Karpas-422 (cell line): ENCODE data around the gene EXTL1. TPM values are rescaled to one million over a fixed set of nuclear protein-coding genes. Genes with fewer than 3 reads are reported as not detected.

Source experiments
- DNase-seq: peaks from one replicate; pipeline ENCODE4 v3.0.0-alpha.2; 2015
- H2AFZ ChIP-seq: fragments of 200-600 bp; sonication (generic); 2 replicates; pipeline ENCODE4 v1.6.1; 2014; ENCODE audit warnings: antibody characterized with exemption, low read length, mixed read lengths
- H3K27ac ChIP-seq: fragments of 200-600 bp; sonication (generic); 2 replicates; pipeline ENCODE4 v1.5.1; 2014; ENCODE audit warnings: mild to moderate bottlenecking, low read length, moderate library complexity
- H3K27me3 ChIP-seq: fragments of 200-600 bp; sonication (generic); 2 replicates; pipeline ENCODE4 v1.6.1; 2014; ENCODE audit warnings: low read length, mixed read lengths
- H3K36me3 ChIP-seq: fragments of 200-600 bp; sonication (generic); 2 replicates; pipeline ENCODE4 v1.6.1; 2014; ENCODE audit warnings: low read length, mixed read lengths; ENCODE audit not compliant: insufficient read depth
- H3K4me1 ChIP-seq: fragments of 200-600 bp; sonication (generic); 2 replicates; pipeline ENCODE4 v1.6.1; 2014; ENCODE audit warnings: mild to moderate bottlenecking, low read length, mixed read lengths
- H3K4me2 ChIP-seq: fragments of 200-600 bp; sonication (generic); 2 replicates; pipeline ENCODE4 v1.6.1; 2014; ENCODE audit warnings: low read length, low read depth, mild to moderate bottlenecking; ENCODE audit not compliant: poor library complexity, severe bottlenecking
- H3K4me3 ChIP-seq: fragments of 200-600 bp; sonication (generic); 2 replicates; pipeline ENCODE4 v1.5.1; 2014; ENCODE audit warnings: mild to moderate bottlenecking, antibody characterized with exemption, low read length, mixed read lengths
- H3K79me2 ChIP-seq: fragments of 200-600 bp; sonication (generic); 2 replicates; pipeline ENCODE4 v1.6.1; 2014; ENCODE audit warnings: mild to moderate bottlenecking, low read length, mixed read lengths
- H3K9ac ChIP-seq: fragments of 200-600 bp; sonication (generic); 2 replicates; pipeline ENCODE4 v1.6.0; 2014; ENCODE audit warnings: low read length
- H3K9me2 ChIP-seq: fragments of 200-600 bp; sonication (generic), shearing (Covaris generic); replicated peaks from 2 replicates; pipeline ENCODE4 v1.6.0; 2014; ENCODE audit warnings: mild to moderate bottlenecking, low read length, moderate library complexity; ENCODE audit not compliant: insufficient read depth
- H3K9me3 ChIP-seq: fragments of 300-700, 200-600 bp; sonication (generic); 2 replicates; pipeline ENCODE4 v1.6.1; 2014; ENCODE audit warnings: low read length, mixed read lengths
- H4K20me1 ChIP-seq: fragments of 200-600 bp; sonication (generic); 2 replicates; pipeline ENCODE4 v1.6.1; 2014; ENCODE audit warnings: mild to moderate bottlenecking, antibody characterized with exemption, low read length, low read depth; ENCODE audit not compliant: insufficient read depth
- total RNA-seq: library from RNA; depleted of rRNA; stranded (reverse); fragments of >200 nt; shearing (Covaris generic); gene quantifications from 2 replicates; pipeline ENCODE4 v1.2.3, GENCODE V29; 2014; ENCODE audit warnings: low replicate concordance

The EXTL1 gene
- total RNA-seq, 1 experiment from 2014 or later = not detected

- H3K9me2 ChIP-seq = no peaks in the 10 kb centered on the region
- no peak overlapping the region for H3K9ac ChIP-seq
- no peaks in the 10 kb centered on the region for H3K36me3 ChIP-seq
- no peak for DNase-seq
- H2AFZ ChIP-seq = no peak overlapping the region
- no peak overlapping the region for H3K27ac ChIP-seq
- 0 out of 2 replicates have a peak, but pooled peaks cover 3% of the 10 kb centered on the region for H4K20me1 ChIP-seq
- H3K9me3 ChIP-seq = no peaks in the 10 kb centered on the region
- H3K4me3 ChIP-seq = no peak overlapping the region
- no peak overlapping the region for H3K4me2 ChIP-seq
- H3K4me1 ChIP-seq = peaks cover 15% of the 10 kb centered on the region
- H3K79me2 ChIP-seq = no peaks in the 10 kb centered on the region
- no peaks in the 10 kb centered on the region for H3K27me3 ChIP-seq
Measured at GRCh38 chr1:25993197-25993951, 28.2 kb upstream of the EXTL1 start.

- no peaks in the 10 kb centered on the region for H3K9me2 ChIP-seq
- no peaks in the 10 kb centered on the region for H3K36me3 ChIP-seq
- no peak overlapping the region for H3K4me2 ChIP-seq
- no peaks in the 10 kb centered on the region for H3K9me3 ChIP-seq
- H3K4me3 ChIP-seq = no peak overlapping the region
- 0 out of 2 replicates have a peak, but pooled peaks cover 3% of the 10 kb centered on the region for H4K20me1 ChIP-seq
- H3K79me2 ChIP-seq = no peaks in the 10 kb centered on the region
- DNase-seq = no peak
- H2AFZ ChIP-seq = no peak overlapping the region
- H3K4me1 ChIP-seq = peaks cover 20% of the 10 kb centered on the region
- no peaks in the 10 kb centered on the region for H3K27me3 ChIP-seq
- no peak overlapping the region for H3K9ac ChIP-seq
- H3K27ac ChIP-seq = no peak overlapping the region
Measured at GRCh38 chr1:25994402-25995150, 27.0 kb upstream of the EXTL1 start.

DNA sequence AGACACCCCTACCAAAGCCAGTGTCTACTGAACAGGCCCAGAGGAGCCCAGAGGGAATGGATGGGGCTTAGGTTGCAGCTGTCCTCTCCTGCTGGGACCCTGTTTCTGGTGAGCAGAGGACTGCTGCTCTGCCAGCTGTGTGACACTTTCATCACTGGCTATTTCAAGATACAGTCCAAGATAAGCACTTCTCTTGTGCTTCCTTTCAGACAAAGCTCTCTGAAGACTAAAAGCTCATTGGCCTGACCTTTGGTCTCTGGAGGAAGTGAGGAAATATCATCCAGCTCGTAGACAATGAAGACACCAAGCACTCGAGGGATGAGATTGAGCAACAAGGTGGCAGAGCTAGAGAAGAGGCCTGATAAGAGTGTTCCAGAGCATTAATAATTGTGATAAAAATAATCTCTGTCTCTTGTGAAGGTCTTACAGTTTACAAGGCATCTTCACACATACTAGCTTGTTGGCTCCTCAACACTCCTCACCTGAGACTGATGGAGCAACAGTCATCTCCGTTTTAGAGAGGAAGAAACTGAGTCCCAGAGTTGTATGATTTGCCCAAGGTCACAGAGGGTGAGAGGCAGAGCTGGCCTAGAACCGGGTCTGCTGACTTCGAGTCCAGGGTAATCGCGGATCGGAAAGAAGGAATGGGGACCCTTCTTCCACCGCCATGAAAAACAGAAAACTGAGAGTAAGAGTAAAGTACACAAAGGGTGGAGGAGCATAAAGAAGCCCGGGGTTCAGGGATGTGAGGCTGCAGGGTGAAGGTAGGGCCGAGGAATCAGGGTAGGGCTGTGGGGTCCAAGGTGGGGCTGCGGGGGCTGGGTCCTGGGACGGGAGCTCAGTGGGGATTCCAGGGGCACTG lies 24.4 kb upstream of the EXTL1 start:
- Histone ChIP-seq H3K4me1 (peaks cover 20% of the 10 kb centered on the region), H3K79me2 (no peaks in the 10 kb centered on the region), H3K4me2 (peak overlapping the region; percentile 85), H3K27ac (peak overlapping the region; percentile 35), H3K36me3 (no peaks in the 10 kb centered on the region), H3K9me2 (no peaks in the 10 kb centered on the region), H4K20me1 (0 out of 2 replicates have a peak, but pooled peaks cover 3% of the 10 kb centered on the region), H3K4me3 (peak overlapping the region; percentile 78), H3K9ac (peak overlapping the region; percentile 75), H3K27me3 (no peaks in the 10 kb centered on the region), H2AFZ (peak overlapping the region; percentile 93), H3K9me3 (no peaks in the 10 kb centered on the region)
- peak; percentile 76 for DNase-seq

GRCh38 chr1:25997828-25998761 lies 23.5 kb upstream of the EXTL1 start, which contains the start of gene PAFAH2:
TSS of gene PAFAH2 (minus strand) at chr1:25998063. CDS start at chr1:25990816, 7,247 bp downstream.
- Histone ChIP-seq H3K27me3 (no peaks in the 10 kb centered on the region), H3K79me2 (no peaks in the 10 kb centered on the region), H2AFZ (peak within 1 kb of the TSS; percentile 99), H3K4me1 (peaks cover 20% of the 10 kb centered on the region), H3K4me3 (peak within 1 kb of the TSS; percentile 78), H4K20me1 (no peaks in the 10 kb centered on the region), H3K4me2 (peak within 1 kb of the TSS; percentile 85), H3K9me2 (no peaks in the 10 kb centered on the region), H3K36me3 (no peaks in the 10 kb centered on the region), H3K27ac (peak within 1 kb of the TSS; percentile 35), H3K9ac (peak within 1 kb of the TSS; percentile 75), H3K9me3 (no peaks in the 10 kb centered on the region)
- DNase-seq = peak; percentile 99

- no peak overlapping the region for H3K27ac ChIP-seq
- H3K4me2 ChIP-seq = no peak overlapping the region
- H3K9me2 ChIP-seq = no peaks in the 10 kb centered on the region
- H3K27me3 ChIP-seq = no peaks in the 10 kb centered on the region
- no peaks in the 10 kb centered on the region for H3K9me3 ChIP-seq
- H3K4me1 ChIP-seq = peaks cover 20% of the 10 kb centered on the region
- H4K20me1 ChIP-seq = no peaks in the 10 kb centered on the region
- no peak overlapping the region for H3K9ac ChIP-seq
- peak overlapping the region; percentile 99 for H2AFZ ChIP-seq
- H3K36me3 ChIP-seq = no peaks in the 10 kb centered on the region
- H3K4me3 ChIP-seq = no peak overlapping the region
- no peaks in the 10 kb centered on the region for H3K79me2 ChIP-seq
- DNase-seq = no peak
Measured at GRCh38 chr1:25999041-25999800, 22.4 kb upstream of the EXTL1 start.

- Histone ChIP-seq H3K9me3 (no peaks in the 10 kb centered on the region), H2AFZ (no peak overlapping the region)
Measured at GRCh38 chr1:26003262-26003661, 18.3 kb upstream of the EXTL1 start.

GRCh38 chr1:26003756-26004155 lies 17.8 kb upstream of the EXTL1 start:
- Histone ChIP-seq H3K79me2 (no peaks in the 10 kb centered on the region), H3K9ac (no peak overlapping the region), H3K36me3 (no peaks in the 10 kb centered on the region), H2AFZ (no peak overlapping the region), H3K4me3 (no peak overlapping the region), H3K27me3 (no peaks in the 10 kb centered on the region), H3K27ac (no peak overlapping the region), H3K9me3 (no peaks in the 10 kb centered on the region), H4K20me1 (no peaks in the 10 kb centered on the region), H3K4me2 (no peak overlapping the region), H3K9me2 (no peaks in the 10 kb centered on the region), H3K4me1 (peaks cover under 1% of the 10 kb centered on the region; the same call in 1 of the 2 replicates)
- DNase-seq = no peak

More at GRCh38 chr1:26003262-26003661, 18.3 kb upstream of the EXTL1 start:
- no peak overlapping the region for H3K4me2 ChIP-seq
- H3K4me3 ChIP-seq = no peak overlapping the region
- no peaks in the 10 kb centered on the region for H4K20me1 ChIP-seq
- H3K9me2 ChIP-seq = no peaks in the 10 kb centered on the region
- no peaks in the 10 kb centered on the region for H3K36me3 ChIP-seq
- peaks cover 6% of the 10 kb centered on the region for H3K4me1 ChIP-seq
- DNase-seq = no peak
- no peak overlapping the region for H3K27ac ChIP-seq
- no peak overlapping the region for H3K9ac ChIP-seq
- H3K79me2 ChIP-seq = no peaks in the 10 kb centered on the region
- H3K27me3 ChIP-seq = no peaks in the 10 kb centered on the region
